Tibial nerve (tissue), 4 donors: Measurements from ENCODE around the gene RNF113B.

Source experiments
- CTCF ChIP-seq, 5 experiments: fragments of 200-600 bp in 3 of 5; fragments of 450-650 bp in 2 of 5; sonication (generic) in 3 of 5; IDR thresholded peaks; one replicate each; pipeline ENCODE4 v1.5.1; 2016 to 2019; ENCODE audit warnings: antibody characterized with exemption in 5 of 5, mild to moderate bottlenecking in 3 of 5, moderate library complexity in 2 of 5
- EP300 ChIP-seq, 2 donors: sonication (generic); formaldehyde crosslinking; IDR thresholded peaks; one replicate each; pipeline ENCODE4 v1.6.1; 2017; ENCODE audit warnings: antibody characterized with exemption in 2 of 2, mild to moderate bottlenecking in 1 of 2
- POLR2A ChIP-seq, 2 donors: fragments of 450-650 bp; IDR thresholded peaks; one replicate each; pipeline ENCODE4 v1.6.1; 2017; ENCODE audit warnings: antibody characterized with exemption in 2 of 2, mild to moderate bottlenecking in 2 of 2, moderate library complexity in 2 of 2

GRCh38 chr13:98142380-98143156 is 34.5 kb downstream of the RNF113B start, which contains the start of gene FARP1:
- peak; percentile 6 to 74 (median 61) for TF ChIP-seq CTCF (IDR thresholded peaks at IDR 0.05)
- peak; percentile 6 to 43 for TF ChIP-seq POLR2A (IDR thresholded peaks at IDR 0.05)
- TF ChIP-seq EP300 (IDR thresholded peaks at IDR 0.05) = no peak
